ENCODE measurements around the gene TMEM200B.

TMEM200B gene

DNA sequence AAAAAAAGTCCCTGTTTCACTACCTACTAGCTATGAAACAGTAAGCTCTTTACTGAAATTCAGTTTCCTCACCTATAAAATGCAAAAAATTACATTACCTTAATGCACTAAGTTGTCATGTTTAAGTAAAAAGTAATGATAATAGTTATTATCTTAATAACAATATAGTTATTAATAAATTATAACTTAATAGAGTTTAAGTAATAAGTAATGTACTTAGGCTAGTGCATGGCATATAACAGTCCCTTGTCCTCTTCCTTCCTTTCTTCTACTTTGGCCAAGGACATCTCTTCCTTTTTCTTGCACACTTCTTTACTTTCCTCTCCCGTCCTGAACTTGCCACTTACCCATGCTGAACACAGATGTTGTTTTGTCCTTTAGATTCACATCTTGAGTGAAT is 9.0 kb downstream of the TMEM200B start:
- TF ChIP-seq, protein P1, sequence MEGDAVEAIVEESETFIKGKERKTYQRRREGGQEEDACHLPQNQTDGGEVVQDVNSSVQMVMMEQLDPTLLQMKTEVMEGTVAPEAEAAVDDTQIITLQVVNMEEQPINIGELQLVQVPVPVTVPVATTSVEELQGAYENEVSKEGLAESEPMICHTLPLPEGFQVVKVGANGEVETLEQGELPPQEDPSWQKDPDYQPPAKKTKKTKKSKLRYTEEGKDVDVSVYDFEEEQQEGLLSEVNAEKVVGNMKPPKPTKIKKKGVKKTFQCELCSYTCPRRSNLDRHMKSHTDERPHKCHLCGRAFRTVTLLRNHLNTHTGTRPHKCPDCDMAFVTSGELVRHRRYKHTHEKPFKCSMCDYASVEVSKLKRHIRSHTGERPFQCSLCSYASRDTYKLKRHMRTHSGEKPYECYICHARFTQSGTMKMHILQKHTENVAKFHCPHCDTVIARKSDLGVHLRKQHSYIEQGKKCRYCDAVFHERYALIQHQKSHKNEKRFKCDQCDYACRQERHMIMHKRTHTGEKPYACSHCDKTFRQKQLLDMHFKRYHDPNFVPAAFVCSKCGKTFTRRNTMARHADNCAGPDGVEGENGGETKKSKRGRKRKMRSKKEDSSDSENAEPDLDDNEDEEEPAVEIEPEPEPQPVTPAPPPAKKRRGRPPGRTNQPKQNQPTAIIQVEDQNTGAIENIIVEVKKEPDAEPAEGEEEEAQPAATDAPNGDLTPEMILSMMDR (IDR thresholded peaks at IDR 0.05): no peak

DNA sequence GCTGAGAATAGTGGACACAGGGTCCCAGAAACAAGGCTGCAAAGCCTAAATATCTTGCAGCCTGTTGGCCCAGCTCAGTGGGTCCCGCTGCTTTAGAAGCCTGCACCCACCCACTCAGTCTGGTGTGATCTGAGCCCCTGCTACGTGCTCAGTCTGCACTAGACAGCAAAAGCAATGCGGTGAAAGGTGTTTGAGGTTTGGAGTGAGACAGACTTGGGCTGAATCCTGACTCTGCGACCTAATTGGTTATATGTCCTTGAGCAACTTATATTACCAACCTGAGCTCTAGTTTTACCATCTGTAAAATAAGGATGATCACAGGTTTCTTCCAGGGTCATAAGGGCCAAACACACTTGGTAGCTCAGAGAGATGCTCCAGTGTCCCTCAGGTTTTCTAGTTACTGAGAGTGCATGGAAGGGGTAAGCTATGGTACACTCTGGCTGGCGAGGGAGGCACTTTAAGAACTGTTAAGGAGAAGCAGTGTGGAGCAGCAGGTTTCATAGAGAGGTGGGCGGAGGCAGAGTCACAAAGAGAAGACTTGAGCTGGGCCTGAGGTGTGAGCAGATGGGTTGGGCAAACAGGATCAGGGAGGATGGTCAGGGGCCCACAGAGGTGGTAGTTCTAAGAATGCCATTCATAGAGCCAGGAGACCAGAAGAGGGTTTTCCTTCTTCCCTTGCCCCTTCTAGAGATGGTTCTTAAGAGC is 10.1 kb downstream of the TMEM200B start:
- TF ChIP-seq, protein P1 (IDR thresholded peaks at IDR 0.05): no peak

DNA sequence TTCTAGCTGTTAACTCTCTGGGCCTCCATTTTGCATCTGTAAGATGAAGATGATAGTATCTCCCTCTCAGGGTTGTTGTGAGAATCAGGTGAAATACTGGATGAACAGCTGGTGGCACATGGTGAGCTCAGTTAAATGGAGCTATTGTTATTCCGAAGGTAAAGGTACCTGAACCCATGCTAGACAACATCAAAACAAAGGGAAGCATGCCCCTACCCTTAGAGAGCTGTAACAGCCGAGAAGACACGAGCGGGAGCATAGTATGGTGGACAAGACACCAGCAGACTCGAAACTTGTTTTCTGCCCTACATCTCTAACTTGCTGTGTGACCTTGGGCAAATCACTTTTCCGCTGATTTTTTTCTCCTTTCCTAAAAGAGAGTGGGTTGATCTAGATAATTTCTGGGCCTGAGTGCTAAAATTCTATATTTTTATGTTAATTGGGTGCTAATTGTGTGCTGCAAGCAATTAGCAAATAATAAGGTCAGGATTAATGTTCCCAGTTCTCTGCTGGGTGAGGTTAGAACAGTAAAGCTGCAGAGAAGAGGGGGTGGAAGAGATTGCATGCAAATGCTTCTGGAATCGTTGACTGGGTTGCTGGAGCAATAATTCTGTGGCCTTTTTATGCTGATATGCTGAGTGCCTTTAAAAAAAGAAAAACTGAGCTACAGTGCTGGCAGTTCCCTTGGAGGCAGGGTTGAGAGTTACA is 10.8 kb downstream of the TMEM200B start:
- TF ChIP-seq, protein P1 (IDR thresholded peaks at IDR 0.05): no peak

DNA sequence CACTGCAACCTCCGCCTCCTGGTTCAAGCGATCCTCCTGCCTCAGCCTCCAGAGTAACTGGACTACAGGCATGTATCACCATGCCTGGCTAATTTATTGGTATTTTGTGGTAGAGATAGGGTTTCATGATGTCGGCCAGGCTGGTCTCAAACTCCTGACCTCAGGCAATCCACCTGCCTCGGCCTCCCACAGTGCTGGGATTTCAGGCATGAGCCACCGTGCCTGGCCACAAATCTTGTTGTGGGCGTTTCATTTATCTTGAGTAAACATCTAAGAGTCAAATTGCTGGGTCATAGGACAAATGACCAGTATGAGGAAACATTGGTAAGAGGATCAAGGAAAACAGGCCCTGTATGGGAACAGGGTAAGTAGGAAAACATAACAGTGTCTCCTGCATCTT is 17.9 kb downstream of the TMEM200B start:
- TF ChIP-seq, protein P1 (IDR thresholded peaks at IDR 0.05): no peak

DNA sequence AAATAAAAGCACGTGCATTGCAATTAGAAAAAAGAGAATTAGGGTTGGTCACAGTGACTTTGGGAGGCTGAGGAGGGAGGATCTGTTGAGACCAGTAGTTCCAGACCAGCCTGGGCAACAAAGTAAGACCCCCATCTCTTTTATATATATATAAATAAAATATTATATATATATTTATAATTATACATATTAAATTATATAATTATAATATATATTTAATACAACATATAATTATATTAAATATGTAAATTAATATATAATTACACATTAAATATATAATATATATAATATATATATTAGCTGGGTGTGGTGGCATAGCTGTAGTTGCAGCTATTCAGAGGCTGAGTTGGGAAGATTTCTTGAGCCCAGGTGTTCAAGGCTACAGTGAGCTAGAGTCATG is 23.2 kb downstream of the TMEM200B start:
- TF ChIP-seq, protein P1 (IDR thresholded peaks at IDR 0.05): no peak

DNA sequence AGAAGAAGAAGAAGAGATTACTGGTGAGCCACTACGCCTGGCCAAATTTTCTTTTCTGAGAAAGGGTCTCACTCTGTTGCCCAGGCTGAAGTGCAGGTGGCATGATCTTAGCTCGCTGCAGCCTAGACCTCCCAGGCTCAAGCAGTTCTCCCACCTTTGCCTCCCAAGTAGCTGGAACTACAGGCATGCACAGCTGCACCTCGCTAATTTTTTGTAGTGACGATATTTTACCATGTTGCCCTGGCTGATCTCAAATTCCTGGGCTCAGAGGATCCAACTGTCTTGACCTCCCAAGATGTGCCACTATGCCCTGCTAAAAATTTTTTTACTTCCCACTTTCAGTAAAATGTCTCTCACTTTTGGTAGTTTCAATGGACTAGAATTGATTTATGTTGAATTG is 24.4 kb downstream of the TMEM200B start:
- TF ChIP-seq, protein P1 (IDR thresholded peaks at IDR 0.05): no peak

DNA sequence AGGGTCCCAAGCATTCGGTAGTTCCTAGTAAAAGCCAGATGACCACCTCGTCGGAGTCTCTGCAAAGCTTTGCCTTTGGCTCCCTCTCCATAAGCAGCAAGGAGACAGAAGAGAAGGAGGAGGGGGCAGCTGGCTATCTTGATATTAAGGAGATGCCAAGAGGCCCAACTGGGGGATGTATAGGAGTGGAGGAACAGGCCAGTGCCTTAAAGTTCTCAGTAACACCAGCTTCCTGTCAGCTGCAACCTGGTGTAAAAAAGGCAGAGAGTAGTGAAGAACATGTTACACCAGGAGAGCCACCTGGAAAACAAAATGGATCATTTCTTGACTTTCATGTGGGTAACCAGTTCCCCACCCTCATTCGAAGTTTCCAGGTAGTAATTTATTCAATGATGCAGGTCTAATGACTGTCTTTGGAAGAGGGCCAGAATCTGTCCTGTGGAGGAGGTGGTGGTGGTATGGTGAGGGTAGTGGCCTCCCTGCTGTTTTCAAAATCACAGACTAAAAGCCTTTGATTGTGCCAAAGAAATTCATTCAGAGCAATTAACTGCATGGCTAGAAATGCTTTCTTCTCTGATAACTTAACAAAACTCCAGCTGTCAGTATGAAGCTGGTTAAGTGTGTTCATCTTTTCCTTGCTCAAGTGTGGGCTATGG is 27.3 kb downstream of the TMEM200B start:
- TF ChIP-seq, protein P1 (IDR thresholded peaks at IDR 0.05): no peak
